Activated gamma-delta T cell (primary cell): Measurements from ENCODE around the gene WDR90.
"Not testable (repeated sequence)": the region's sequence is repeated elsewhere in the genome, so short reads cannot be mapped to it uniquely, and the experiment has no call there.

Experiments
- DNase-seq: peaks from one replicate; lab custom pipeline; 2025; lab: John Stamatoyannopoulos, UW

WDR90 gene

GRCh38 chr16:689175-689897 is 40.2 kb downstream of the WDR90 start:
- DNase-seq: no peak

GRCh38 chr16:691242-691641 is 42.1 kb downstream of the WDR90 start:
- not testable (repeated sequence) for DNase-seq

DNA sequence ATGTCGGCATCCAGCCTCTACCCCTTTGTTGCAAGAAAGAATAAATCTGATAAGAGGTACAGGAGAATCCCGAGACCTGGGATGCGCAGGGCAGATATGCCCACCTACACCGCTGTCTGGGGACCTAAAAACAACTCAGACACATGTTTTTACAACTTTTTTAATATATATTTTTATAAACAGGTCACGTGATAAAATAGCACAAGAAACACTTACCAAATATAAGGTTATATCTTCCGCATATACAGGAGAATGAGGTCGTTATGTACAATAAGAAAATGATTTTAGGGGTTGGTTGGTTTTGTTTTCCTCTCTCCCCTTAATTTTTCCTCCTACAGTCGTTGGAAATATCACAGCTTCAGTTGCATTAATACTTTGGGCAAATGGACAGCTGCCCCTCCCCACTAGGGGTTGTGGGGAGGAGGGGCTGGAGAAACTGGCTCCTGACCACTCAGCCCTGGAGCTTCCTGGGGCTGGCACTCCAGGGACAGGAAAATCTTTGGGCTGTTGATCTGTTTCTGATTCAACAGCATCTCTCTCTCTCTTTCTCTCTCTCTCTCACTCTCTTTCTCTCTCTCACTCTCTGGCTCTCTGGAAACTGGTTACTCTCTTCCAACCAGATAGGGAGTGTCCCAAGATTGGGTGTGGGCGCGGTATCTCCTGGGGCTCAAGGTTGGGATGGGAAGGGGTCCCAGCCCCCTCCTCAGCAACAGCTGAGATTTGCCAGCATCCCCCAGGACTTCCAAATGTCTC is 43.4 kb downstream of the WDR90 start:
- DNase-seq: no peak

GRCh38 chr16:693364-693763 is 44.2 kb downstream of the WDR90 start:
- no peak for DNase-seq

DNA sequence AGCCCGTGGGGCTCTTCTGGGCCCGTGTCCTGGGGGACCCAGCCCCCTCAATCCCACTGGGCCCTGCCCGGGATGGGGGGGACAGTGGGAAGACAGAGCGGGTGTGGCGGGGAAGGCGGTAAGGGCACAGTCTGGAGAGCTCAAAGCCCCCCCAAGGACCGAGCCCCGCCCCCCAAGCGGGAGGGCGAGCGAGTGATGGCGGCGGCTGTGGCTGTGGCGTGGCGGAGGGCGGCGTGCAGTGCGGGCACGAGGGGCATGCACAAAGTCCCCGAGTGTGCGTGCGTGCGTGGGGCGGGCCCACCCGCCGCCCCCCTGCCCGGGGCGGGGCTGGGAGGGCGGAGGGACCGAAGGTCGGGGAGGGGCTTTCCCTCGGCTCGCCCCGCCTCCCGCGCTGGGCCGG is 44.6 kb downstream of the WDR90 start:
- DNase-seq: no peak

- no peak for DNase-seq
These were observed 45.2 kb downstream of the WDR90 start for GRCh38 chr16:694187-694862.

DNA sequence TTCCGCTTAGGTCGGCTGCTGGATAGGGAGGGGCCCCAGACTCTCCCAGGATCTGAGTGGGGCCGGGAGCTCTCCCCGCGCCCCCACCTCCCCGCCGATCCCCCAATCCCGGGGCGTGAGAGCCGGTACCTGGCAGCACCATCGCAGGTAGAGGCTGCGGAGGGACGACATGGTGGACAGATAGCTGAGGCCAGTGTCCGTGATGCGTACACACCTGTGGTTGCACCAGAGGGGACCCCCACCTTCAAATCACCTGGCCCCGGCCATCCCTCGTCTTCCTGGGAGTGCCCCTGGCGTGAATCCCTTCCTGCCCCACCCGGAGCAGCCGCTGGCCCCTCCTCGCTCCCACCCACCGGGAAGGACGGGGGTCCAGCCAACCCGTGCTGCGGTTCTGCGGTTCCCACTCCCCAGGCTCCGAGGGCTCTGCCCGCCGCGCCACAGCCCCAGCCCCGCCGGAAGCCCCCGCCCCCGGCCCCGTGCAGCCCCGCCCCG is 45.7 kb downstream of the WDR90 start:
- no peak for DNase-seq

GRCh38 chr16:695355-696089 is 46.4 kb downstream of the WDR90 start:
- no peak for DNase-seq

DNA sequence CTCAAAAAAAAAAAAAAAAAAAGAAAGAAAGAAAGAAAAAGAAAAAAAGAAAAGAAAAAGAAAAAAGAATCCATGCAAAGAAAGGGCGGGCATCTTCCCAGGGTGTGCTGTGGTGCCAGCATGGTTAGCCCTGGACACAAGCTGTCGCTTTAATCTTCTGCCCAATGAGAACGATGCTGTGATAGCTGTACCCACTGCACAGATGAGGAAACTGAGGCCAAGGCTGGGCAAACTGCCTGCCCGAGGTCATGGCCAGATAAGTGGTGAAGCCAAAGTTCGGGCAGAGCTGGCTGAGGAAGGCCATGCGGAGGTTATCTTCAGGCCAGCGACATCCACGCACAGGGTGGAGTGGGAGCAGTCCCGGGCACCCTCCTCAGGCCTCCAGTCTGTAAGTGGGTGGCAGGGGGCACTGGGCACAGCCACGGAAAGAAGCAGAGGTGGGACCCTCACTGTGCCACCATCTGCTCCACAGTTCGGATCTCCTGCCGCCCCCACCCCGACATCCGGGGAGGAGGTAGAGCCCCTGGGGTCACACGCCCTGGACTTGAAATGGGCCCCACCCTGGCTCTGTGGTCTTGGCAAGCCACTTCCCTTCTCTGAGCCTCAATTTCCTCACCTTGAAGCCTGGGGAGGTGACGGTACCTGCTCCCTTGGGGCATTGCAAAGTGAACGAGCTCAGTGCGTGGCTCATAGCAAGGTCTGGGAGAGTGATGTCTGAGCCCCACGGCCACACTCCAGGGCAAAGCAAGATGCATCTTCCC is 49.9 kb downstream of the WDR90 start:
- DNase-seq: no peak

DNA sequence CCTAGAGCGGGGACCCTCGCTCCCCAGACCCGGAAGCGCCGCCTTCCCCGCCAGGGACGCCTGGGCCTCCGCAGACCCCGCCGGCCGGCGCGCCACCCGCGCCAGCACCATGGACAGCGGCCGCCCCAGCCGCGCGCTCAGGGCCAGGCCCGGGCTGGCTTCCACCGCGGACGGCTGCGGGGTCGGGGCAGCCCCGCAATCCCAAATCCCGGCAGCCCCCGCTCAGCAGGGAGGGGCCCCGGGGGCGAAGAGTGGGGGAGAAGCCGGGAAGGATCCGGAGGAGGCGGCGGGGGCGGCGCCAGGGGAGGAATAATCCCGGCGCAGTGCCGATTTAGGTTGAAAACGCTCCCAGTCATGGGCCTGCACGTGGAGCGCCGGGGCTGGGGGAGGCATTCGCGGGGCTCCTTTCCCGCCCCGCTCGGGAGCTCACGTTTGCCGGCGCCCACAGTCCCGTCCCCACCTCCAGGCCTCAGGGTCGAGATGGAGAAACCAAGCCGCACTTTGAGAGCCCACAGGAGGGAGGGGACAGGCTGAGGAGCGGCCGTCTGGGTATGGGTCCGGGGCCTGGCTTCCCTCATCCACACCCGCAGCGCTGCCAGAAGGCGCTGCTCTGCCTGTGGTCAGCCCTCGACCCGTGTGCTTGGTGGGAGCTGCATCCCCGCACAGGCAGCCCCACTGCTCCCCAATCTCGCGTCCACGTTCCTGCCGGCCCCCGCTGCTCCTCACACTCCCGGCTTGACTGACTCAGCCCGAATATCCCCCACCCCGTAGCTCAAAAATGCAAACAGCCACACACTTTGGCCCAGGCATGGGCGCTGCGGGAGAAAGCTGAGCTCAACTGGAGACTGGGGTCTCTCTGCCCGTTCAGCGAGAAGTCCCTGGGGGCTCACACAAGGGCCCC is 51.8 kb downstream of the WDR90 start:
- no peak for DNase-seq

DNA sequence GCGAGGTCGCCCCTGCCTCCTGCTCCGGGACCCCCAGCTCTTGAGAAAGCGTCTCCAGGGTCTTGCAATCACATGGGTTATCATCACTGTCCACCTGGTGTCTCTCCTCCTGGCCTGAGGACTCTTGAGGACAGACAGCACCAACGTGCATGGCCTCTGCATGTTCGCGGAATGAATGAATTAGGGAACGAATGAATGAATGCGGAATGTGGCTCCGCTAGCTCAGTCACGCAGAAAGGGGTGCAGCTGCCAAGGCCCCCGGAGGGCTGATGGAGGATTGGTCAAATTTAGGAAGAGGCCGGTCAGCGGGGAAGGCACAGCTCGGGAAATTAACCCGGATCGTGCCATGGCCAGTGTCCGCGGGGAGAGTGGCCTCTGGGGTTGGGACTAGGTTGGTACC is 53.2 kb downstream of the WDR90 start:
- no peak for DNase-seq

GRCh38 chr16:703406-703805 is 54.2 kb downstream of the WDR90 start:
- DNase-seq: no peak

DNA sequence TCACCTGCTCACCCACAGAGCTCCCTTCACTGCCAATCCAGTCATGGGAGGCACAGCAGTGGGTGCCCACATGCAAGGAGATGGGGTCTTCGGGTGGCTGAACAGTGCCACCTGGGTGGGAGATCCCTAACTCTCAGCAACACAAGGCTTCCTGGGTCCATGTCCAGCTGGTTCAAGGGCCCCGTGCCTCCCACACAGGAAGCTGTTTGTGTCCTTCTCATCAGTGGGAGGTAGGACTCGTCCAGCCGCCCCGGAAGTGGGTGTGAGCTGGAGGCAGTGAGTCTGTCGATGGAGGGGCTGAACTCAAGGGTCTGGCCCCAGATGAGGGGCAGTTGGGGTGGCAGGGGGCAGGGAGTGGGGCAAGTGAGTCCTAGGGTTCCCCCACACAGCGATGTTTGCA is 54.9 kb downstream of the WDR90 start:
- DNase-seq: no peak

DNA sequence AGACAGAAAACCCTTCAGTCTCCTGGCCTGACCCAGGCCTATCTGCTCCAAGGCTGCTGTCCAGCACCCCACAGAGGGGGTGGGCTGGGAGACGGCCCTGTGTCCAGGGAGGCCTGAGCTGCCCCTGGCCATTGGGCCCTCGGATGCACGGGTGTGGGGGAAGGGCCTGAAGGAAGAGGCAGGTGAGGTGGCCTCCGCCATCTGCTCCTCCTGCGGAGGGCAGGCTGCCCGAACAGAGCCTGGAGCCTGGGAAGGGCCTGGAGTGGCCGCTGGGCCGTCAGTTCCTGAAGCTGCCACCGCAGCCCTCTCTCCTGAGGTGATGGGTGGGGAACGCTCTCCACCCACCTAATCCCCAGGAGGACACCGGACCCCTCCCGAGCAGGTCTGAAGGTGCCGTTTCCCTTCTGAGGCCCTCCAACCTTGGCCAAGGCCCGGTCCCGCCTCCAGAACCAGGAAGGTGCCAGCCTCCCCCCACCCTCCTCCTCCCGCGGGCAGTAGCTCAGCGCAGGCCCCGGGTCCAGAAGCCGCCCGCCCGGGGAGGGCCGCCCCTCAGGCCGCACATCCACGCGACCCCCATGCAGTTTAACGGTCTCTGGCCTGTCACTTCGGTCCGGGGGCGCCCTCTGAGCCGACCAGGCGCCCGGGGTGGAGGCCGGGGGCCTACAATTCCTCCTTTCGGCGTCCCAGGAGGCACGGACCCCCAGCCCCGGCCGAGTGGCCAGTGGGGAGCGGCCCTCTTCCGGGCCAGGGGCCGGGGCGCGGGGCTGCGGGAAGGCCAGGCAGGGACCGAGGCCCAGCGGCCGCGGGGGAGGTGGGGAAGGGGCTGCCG is 55.6 kb downstream of the WDR90 start:
- DNase-seq: no peak

DNA sequence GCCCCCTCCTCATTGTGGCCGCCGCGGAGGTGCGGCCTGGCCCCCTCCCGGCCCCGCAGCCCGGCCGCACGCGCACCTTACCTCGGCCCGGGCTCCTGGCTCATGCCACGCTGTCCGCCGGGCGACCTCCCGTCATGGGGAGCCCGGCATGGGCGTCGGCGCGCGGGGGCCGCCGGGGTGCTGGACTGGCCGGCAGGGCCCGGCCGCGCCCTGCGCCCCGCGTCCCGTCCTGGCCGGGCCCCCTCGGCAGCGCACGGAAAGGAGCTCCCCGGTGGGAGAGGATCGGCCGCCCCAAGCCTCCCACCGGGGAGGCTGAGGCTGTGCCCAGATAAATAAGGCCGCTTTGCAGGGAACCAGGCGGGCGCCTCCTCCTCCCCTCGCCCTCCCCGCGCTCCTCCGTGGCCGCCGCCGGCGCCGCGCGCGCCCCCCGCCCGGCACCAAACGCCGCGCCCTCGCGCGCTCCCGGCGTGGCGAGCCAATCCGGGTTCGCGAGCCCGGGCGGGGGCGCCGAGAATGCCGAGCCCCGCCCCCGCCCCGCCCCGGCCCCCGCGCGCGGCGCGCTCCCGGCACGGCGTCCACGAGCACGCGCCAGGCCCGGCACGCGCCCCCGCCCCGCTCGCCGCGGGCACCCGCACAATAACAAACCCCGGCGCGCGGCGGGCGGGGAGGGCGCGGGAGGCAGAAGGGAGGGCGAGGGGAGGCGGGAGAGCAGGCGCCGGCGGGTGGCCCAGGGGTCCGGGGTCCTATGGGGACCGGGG is 56.4 kb downstream of the WDR90 start, which contains the start of gene FBXL16:
Gene FBXL16 (minus strand): TSS at position 371 of the 758 bp plus-strand sequence. CDS start 8,396 bp downstream, outside the sequence.
- DNase-seq: no peak

DNA sequence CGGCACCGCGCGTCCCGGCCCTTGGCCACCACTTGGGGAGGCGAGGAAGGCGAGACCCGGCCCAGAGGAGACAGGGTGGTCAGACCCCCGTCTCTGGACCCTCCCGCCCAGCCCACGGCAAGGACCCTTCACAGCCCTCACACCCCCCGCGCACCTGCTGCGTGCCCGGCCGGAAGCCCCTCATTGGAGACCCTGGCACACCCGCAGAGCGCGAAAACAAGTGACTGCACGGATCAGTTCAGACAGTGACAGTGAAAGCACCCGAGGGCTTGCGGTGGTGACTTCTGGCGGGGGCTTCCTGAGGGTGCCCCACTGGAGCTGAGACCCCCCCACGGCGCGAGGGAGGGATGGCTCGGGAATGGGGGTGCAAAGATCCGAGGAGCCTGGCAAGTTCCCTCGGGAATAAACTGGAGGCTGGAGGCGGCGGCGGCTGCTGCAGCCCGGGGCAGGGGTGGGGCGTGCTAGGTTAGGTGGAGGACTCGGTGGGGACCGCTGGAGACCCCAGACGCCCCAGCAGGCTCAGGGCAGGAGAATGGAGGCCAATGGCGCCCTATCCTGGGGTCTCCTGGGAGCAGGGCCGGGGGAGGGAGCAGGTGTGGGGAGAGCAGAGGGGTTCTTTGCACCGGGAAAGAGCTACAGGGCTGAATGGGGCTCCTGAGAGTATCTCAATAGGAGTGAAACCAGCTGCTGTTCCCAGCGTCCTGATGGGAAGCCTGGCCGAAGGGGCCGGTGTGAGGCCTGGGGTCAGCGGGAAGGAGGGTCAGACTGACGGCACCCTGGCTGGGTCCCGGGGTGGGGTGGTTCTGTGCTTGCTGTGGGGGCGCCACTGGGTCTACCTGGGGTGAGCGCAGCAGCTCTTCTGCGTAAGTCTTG is 57.3 kb downstream of the WDR90 start:
- no peak for DNase-seq

- no peak for DNase-seq
These were observed 57.9 kb downstream of the WDR90 start for GRCh38 chr16:707062-707538.
